Suppressor macrophage treated with lipopolysaccharide for 4 hours (primary cell): ENCODE measurements around the gene CREB3.

Experiments
- DNase-seq: peaks from one replicate; pipeline ENCODE4 v3.0.0-alpha.2; 2020

Gene CREB3

DNA sequence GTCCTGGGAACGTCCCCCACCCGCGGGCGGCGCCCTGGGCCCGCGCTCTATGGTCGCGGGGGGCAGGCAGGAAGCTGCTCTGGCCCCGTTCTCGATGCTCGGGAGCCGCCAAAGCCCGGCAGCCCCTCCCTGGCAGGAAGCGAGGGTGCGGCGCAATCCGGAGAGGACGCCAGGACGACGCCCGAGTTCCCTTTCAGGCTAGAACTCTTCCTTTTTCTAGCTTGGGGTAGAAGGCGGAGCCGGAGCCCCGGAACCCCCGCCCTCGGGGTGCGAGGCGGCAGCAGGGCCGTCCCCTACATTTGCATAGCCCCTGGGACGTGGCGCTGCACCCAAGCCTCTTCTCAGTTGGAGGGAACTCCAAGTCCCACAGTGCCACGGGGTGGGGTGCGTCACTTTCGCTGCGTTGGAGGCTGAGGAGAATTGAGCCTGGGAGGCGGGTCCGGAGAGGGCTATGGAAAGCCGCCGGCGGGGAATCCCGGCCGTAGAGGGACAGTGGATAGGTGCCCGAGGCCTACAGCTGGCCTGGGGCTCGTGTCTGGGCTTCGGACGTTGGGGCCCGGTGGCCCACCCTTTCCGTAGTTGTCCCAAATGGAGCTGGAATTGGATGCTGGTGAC is at the start of gene CREB3, which contains the start of gene TLN1:
CREB3 (plus strand) TSS at position 482 of the 615 bp plus-strand sequence; CDS start at position 589, 107 bp downstream.
TLN1 (minus strand) TSS at position 11 of the 615 bp plus-strand sequence. CDS start 6,501 bp downstream, outside the sequence.
- DNase-seq = peak; percentile 100

- no peak for DNase-seq
These were observed 49.1 kb upstream of the CREB3 start for GRCh38 chr9:35683323-35683722.

DNA sequence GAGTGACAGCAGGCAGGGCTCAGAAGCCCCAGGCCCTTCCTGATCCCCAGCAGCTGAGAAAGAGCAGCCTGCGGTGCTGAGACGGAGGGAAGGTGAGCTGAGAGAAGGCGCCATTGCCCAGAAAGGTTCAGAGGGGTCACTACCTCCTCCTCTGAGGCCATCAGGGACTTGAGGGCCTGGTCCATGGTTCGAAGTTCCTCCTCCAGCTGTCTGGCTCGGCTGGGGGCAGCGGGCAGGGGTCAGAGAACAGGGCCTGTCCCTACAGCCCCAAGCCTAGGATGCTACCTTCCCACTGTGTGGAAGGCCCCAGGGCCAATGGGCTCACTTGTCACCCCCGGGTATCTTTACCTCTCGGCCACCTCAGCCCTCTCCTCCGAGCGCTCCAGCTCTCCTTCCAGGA is 47.5 kb upstream of the CREB3 start:
- DNase-seq = no peak

GRCh38 chr9:35685506-35685905 is 47.0 kb upstream of the CREB3 start:
- no peak for DNase-seq

DNA sequence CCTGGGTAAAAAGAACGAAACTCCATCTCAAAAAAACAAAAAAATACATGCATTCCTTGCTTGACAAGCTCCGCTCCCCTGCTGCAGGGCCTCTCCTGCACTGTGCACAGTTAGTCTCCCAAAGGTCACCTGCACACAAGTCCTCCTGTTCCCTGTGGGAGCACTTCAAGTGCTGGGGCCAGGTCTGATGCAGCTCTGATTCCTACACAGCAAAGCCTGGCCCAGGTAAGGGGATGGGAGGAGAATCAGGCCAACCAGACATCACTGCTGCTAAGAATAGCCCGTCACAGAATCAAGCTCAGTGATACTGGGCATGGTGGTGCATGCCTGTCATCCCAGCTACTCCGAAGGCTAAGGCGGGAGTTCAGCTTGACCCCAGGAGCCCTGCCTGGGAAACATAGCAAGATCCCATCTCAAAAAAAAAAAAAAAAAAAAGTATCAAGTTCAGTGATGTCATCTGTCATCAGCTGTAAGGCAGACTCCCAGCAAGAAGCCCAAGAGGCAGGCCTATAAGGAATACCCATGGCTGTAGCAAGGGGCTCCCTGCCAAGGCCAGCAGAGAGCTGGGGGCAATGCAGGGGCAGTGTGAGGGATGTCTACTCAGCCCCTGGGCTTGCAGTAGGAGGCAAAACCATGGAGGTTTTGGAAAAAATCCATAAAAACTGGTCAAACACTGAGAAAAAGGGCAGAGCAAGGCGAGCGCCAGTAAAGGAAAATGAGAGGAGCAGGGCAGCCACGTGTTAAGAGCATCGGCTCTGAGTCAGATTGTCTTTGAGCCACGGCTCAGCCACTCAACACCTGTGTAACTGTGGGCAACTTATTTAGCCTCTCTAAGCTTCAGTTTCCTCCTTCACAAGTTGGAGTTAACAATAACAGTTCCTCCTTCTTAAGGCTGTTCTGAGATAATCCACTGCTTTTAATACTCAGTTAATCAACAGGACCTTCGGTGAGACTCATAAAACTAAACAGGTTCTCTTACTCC is 46.0 kb upstream of the CREB3 start:
- no peak for DNase-seq

DNA sequence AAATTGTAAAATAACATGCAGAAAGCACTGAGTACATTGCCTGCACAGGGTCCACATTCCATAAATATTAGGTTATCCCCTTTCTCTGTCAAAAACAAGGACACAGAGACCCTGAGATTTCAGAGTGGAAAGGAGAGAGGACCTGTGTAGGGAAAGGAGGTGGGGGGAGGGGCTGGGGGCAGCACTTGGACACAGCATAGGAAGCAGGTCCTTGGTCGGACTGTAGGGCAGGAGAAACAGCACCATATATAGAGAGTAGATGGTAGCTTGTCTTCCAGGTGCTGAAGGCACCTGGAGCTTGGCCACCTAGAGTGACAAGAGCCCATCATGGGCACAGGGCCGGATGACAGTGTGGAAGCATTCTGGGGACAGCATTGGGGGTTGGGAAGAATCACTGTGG is 45.2 kb upstream of the CREB3 start:
- DNase-seq = no peak

DNA sequence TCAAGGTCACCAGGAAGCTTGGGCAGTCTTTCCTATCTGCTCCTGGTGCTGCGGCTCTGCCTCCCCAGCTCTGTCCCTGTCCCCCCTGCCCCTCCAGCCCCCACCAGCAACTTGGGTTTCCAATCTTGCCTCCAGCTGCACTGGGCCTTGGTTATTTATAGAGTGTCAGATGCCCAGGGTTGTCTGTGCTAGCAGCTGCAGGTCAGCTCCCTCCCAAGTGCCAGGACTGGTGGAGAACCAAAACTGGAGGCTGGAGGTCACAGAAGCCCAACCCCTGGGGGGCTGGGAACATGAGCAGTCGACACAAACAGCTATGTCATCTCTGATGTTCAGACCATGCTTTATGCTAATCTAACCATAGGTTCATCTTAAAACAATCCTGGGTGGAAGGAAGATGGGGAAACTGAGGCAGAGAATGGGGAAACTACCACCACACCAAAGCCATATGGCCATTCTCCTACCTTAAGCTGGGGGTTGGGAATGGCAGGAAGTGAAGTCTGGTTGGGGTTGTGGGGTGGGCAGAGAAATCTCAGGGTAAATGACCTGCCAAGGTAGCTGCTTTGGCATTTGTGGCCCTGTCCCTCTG is 44.4 kb upstream of the CREB3 start:
- no peak for DNase-seq

DNA sequence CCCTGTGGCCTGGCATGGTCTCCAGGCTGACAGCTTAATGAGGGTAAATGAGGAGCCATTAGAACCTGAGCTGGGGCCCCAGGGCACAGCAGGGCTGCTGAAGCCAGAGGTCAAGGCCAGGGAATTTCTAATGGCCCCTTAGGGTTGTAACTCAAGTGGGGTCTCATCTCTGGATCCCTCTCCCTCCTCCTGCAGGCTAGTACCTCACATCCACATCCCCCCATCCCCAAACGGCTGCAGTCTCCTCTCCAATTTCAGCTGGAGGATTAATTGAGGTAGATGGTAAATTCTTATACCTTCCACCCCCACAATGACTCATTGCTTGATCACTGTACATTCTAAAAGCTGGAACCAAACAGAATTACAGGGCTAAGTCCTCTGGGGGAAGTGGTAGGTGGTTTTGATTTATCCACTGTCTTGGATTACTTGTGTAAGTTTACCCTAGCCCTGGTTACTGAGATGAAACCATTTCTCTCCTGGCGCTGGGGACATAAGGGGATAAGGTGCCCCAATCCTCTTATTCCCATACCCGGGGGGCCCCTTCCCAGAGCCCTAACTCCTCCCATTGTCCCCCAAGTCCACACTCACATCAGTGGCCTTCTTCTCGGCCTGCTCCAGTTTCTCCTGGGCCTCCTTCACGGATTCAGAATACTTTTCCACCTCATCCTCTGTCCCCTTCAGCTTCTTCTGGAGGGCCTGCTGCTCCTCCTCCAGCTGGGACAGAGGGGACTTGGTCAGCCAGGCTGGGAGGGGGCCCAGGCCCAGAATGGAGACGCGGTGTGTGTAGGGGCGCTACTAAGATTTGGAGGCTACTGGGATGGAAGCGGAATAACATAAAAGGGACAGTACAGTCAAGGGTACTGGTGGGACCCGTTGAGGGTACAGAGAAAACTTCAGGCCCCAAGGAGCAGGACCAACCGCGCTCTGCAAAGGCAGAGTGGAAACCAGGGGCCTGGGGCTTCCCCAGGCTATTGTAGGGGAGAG is 43.6 kb upstream of the CREB3 start:
- DNase-seq = peak; percentile 43

DNA sequence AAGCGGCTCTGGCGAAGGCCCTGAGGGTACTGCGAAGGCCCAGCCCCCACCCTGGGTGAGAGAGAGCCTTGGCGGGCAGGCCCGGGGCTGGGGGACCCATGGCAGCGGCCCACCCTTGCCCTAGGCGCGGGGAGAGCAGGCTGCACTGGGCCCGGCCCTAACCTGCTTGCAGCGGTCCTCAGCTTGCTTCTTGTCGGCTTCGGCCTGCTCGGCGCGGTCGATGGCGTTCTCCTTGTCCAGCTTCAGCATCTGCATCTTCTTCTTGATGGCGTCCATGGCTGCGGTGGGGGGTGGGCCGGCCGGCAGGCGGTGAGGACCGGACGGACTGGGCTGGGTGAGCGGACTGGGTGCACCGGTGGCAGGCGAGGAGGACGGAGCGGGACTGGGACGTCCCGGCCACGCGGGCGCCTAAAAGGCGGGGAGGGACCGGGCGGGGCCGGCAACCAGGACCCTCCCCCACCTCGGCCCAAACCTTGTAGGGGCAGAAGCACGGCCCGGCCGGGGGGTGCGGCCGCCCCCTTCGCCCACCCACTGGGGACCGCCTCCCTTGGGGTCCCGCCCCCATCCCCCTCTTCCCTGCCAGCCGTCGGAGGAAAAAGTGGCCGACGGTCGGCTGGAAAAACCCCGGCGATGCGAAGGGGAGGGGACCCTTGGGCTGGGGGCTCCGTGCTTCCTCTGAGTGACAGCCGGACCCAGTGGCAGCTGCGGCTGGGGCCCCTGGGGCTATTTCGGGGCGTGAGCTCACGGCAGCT is 42.7 kb upstream of the CREB3 start, which contains the start of gene TPM2:
TPM2 (minus strand) TSS at position 384 of the 752 bp plus-strand sequence; CDS start at position 276, 108 bp downstream.
- no peak for DNase-seq

GRCh38 chr9:35690294-35690613 is 42.2 kb upstream of the CREB3 start:
- no peak for DNase-seq

DNA sequence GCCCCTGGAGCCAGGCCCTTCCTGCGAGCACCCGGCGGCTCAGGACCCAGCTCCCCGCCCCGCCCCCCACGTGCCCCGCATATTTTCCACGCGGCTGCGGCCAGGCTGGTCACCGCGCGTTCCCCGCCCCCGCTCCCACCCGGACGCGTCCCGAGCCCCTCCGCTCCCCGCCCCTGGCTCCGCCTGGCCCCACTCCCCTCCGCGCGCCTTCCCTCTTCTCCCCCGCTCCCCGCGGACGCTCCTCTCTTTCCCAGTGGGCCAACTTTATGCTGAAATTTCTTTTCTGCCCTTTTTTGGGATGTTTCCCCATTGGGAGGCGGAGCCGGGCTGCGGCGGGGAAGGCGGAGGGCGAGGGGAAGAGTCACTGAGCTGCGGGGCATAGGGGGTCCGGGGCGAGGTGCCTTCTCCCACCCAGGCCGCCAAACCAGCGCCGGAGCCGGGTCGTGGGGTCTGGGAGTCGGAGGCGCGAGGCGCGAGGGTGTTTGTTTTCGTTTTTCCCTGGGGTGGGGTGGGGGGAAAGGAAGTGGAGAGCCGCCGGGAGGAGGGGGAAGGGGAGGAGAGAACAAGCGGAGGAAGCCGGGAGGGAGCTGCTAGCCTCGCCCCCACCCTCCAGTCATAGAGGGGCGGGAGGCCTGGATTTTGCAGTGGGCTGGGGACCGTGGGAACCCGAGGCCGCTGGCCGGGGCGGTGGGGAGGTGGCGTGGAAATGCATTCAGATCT is 41.7 kb upstream of the CREB3 start:
- peak; percentile 47 for DNase-seq

- DNase-seq = peak; percentile 36
These were observed 41.2 kb upstream of the CREB3 start for GRCh38 chr9:35691334-35691650.

DNA sequence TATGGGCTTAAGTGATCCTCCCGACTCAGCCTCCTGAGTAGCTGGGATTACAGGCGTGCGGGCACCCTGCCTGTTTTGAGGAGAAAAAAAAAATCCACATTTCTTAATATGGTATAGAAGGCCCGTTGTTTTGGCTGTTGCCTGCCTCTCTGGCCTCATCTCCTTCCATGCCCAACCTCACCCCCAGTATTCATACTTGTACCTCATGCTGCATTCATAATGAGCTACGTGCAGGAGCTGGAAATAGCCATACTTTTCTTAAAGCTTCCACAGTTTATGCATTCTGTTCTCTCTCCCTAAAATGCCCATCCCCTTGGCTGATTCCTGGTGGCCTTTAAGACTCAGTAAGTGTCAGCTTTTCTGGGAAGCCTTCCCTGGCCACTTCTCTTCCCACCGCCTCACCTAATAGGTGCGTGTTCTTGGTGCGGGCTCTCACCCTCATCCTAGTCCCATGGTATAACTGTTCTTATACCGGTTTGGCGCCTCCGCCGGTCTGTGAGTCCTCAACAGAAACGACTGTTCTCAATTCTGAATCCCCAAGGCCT is 40.6 kb upstream of the CREB3 start:
- no peak for DNase-seq

- no peak for DNase-seq
These were observed 36.5 kb upstream of the CREB3 start for GRCh38 chr9:35695943-35696401.

DNA sequence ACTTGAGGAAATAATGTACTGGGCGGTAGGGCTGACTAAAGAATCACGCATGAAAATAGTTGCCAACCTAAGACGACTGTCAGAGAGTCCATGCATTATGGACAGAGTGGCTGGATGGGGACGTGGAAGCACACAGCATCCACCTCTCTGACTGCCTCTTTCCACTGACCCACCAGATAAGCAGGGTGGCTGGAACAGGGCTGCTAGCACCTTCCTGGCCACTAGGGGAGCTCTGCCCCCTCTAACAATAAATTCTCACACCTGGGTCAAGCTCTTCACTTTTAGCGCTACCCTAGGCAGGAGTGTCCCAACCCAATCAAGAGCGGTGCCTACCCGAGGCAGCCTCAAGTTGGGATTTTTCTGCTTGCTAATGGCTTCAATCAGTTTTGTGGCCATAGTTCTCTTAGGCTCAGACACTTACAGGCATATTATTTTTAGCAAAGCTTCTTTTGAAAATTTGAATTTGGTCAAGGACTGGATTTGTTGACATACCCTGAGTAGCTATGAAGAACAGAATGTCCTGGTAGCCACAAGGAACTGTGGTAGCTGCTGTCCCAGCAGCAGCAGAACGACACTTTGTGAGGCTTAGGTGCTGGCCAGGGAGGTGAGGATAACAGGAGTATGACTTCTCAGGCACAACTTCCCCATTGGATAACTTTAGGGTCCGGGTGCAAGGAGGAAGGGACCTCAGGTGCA is 35.8 kb upstream of the CREB3 start:
- peak; percentile 45 for DNase-seq

GRCh38 chr9:35697486-35697885 is 35.0 kb upstream of the CREB3 start:
- no peak for DNase-seq

DNA sequence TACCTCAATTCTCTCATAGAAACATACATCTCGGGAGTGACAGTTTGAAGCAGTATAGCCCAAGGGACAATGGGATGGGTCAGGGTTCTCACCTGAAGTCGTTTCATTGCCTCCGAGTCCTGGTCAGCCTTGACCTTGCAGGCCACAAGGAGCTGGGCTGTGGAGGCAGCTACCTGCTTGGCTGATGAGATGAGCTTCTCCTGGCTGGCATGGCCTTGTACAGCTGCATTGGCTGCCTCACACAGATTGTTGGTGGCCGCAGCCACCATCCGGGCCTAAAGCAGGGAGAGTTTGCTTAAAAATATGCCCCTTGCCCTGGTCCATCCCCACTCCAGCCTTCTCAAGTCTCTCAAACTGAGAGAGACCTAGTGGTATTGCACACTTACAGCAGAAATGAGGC is 34.2 kb upstream of the CREB3 start:
- no peak for DNase-seq

GRCh38 chr9:35700031-35700430 is 32.4 kb upstream of the CREB3 start:
- no peak for DNase-seq

DNA sequence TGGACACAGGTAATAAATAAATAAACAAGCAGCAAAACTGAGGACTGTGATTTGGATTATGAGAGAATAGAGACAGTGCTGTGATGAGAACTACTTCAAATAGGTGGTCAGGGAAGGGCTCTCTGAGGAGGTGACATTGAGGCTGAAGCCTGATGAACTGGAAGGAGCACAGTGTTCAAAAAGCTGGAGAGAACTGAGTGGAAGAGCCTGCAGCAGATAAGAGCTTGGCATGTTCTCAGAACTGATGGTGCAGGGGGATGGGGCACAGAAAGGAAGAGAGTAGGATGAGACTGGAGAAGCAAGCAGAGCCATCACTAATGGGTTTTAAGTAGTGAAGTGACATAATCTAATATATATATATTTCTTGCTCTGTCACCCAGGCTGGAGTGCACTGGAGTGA is 31.5 kb upstream of the CREB3 start:
- DNase-seq = no peak

GRCh38 chr9:35702696-35703095 is 29.8 kb upstream of the CREB3 start:
- DNase-seq = no peak
